Measurements from ENCODE around the gene SEC14L5.

- TF ChIP-seq CTCF (IDR thresholded peaks at IDR 0.05; ENCODE audit: low read length) (no peak), EZH2 (optimal IDR thresholded peaks at IDR 0.05; ENCODE audit: low read depth, low read length) (no peak), EZH2phosphoT487 (IDR thresholded peaks at IDR 0.05; ENCODE audit: low read length) (no peak)
Measured at GRCh38 chr16:5008311-5008731, 50.2 kb downstream of the SEC14L5 start.

Data from MM.1S (cell line).